Measurements from ENCODE around the gene ANGPTL7. TPM values are rescaled to one million over a fixed set of nuclear protein-coding genes. Genes with fewer than 3 reads are reported as not detected.
A peak's percentile ranks its signal among the peaks of the same experiment; 100 is the strongest.
"Not testable (repeated sequence)": the region's sequence is repeated elsewhere in the genome, so short reads cannot be mapped to it uniquely, and the experiment has no call there.

ANGPTL7 gene
- total RNA-seq, 5 donors from 2014 or later (not counting 1 experiment from before 2014, with no cell fraction given) = not detected

DNA sequence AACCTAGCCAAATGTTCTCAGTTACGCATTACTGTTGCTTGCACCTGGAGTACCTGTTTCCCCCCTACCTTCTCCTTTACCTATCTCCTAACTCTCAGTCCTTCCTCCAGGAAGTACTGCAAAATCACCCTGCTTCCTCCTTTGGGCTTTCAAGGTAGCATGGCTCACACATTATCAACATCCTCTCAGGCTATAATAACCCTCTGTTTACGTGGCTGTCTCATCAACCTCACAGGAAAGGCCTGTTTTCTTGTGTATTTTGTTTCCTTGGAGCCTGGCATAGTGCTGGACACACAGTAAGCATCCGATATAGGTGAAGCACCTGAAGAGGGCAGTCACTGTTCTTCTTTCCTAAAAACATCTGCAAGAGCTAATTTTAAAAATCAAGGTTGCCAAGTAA, 32.7 kb upstream of the ANGPTL7 start:
- peaks cover 50% of the 10 kb centered on the region for H3K36me3 Mint-ChIP-seq
- WGBS (ENCODE audit: insufficient coverage) = 60% methylated on average over 2 of the region's 3 CpGs
- Histone ChIP-seq H3K4me1 (ENCODE audit: control insufficient read depth in 1 of 2, extremely low read depth in 1 of 2, insufficient read depth in 2 of 2, low read length in 2 of 2) (no peaks in the 10 kb centered on the region), H3K27me3 (replicated peaks in 1 of 2; ENCODE audit: control insufficient read depth in 2 of 2, extremely low read depth in 1 of 2, insufficient read depth in 2 of 2, low read length in 1 of 2) (no peaks in the 10 kb centered on the region), H3K9me3 (no peaks in the 10 kb centered on the region), H3K27ac (ENCODE audit: low read length) (no peak overlapping the region), H3K4me3 (ENCODE audit: control insufficient read depth in 1 of 2, extremely low read depth in 1 of 2, low read length in 1 of 2) (no peak overlapping the region), H3K36me3 (ENCODE audit: control insufficient read depth in 2 of 2, extremely low read depth in 1 of 2, insufficient read depth in 1 of 2, low read length in 1 of 2) (peaks cover 12 to 61% of the 10 kb centered on the region in 2 donors)
- no peak overlapping the region for H3K4me3 Mint-ChIP-seq
- POLR2A ChIA-PET = no interaction called here
- peaks cover 0 to 16% (median 5%) of the 10 kb centered on the region in 3 donors for H3K4me1 Mint-ChIP-seq
- ATAC-seq (replicated peaks in 1 of 4) (no peak), DNase-seq (no peak)
- H3K27ac Mint-ChIP-seq = peak overlapping the region; percentile 35 to 76
- H3K9me3 Mint-ChIP-seq = no peaks in the 10 kb centered on the region
- CTCF ChIA-PET = no interaction called here
- H3K27me3 Mint-ChIP-seq = no peaks in the 10 kb centered on the region

DNA sequence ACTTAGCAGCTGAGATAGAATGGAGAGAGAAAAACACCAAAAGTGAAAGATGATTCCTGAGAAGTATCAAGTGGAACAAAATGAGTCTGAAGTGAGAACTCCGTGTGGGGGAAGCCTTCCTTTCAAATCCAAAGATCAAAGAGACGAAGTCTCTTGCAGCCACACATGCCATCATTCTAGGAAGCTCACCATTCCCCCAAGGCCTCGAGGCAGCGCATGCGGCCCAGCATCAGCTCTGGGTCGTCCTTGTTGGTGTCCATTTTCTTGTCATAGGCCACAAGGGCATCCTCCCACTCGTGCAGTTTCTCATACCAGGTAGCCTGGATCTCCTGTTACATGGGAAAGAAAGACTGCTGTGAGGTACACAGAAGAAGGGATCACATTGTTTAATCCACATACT, 32.2 kb upstream of the ANGPTL7 start:
- H3K36me3 Mint-ChIP-seq = peaks cover 50% of the 10 kb centered on the region
- no peaks in the 10 kb centered on the region for H3K9me3 ChIP-seq
- H3K36me3 ChIP-seq (ENCODE audit: control insufficient read depth in 2 of 2, extremely low read depth in 1 of 2, insufficient read depth in 1 of 2, low read length in 1 of 2) = peaks cover 8 to 56% of the 10 kb centered on the region in 2 donors
- H3K27me3 ChIP-seq (replicated peaks in 1 of 2; ENCODE audit: control insufficient read depth in 2 of 2, extremely low read depth in 1 of 2, insufficient read depth in 2 of 2, low read length in 1 of 2) = no peaks in the 10 kb centered on the region
- H3K27ac ChIP-seq (ENCODE audit: low read length) = no peak overlapping the region
- POLR2A ChIA-PET = no interaction called here
- CTCF ChIA-PET = no interaction called here
- H3K9me3 Mint-ChIP-seq = no peaks in the 10 kb centered on the region
- ATAC-seq (replicated peaks in 1 of 4) (no peak), DNase-seq (no peak)
- no peaks in the 10 kb centered on the region for H3K27me3 Mint-ChIP-seq
- H3K4me1 Mint-ChIP-seq = peaks cover 0 to 16% (median 5%) of the 10 kb centered on the region in 3 donors
- no CpG with 5 or more reads among the region's 7 CpGs for WGBS (ENCODE audit: insufficient coverage)
- no peak overlapping the region for H3K4me3 Mint-ChIP-seq
- peak overlapping the region; percentile 35 to 76 for H3K27ac Mint-ChIP-seq
- no peak overlapping the region for H3K4me3 ChIP-seq (ENCODE audit: control insufficient read depth in 1 of 2, extremely low read depth in 1 of 2, low read length in 1 of 2)
- H3K4me1 ChIP-seq (ENCODE audit: control insufficient read depth in 1 of 2, extremely low read depth in 1 of 2, insufficient read depth in 2 of 2, low read length in 2 of 2) = no peaks in the 10 kb centered on the region

DNA sequence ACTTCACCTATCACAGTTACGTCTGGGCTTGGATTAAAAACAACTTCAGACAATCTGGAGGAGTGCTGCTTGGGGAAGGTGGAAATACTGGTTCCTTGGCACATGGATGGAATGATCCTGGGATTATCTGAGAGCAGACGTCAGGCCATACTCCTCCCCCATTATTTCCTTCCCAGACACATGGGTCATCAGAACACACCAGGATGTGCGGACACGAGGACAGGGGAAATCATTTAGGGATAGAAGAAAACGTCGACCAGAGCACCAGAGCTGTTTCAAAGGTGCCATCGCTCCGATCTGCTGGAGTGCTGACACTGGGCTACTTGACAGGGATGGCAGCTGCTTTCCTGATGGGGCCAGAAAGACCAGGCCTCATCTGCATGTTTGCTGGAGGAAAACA, 31.8 kb upstream of the ANGPTL7 start:
- DNase-seq (no peak), ATAC-seq (replicated peaks in 1 of 4) (no peak)
- no peaks in the 10 kb centered on the region for H3K27me3 Mint-ChIP-seq
- Histone ChIP-seq H3K27me3 (replicated peaks in 1 of 2; ENCODE audit: control insufficient read depth in 2 of 2, extremely low read depth in 1 of 2, insufficient read depth in 2 of 2, low read length in 1 of 2) (no peaks in the 10 kb centered on the region), H3K4me3 (ENCODE audit: control insufficient read depth in 1 of 2, extremely low read depth in 1 of 2, low read length in 1 of 2) (no peak overlapping the region), H3K36me3 (ENCODE audit: control insufficient read depth in 2 of 2, extremely low read depth in 1 of 2, insufficient read depth in 1 of 2, low read length in 1 of 2) (peaks cover 3 to 52% of the 10 kb centered on the region in 2 donors), H3K9me3 (no peaks in the 10 kb centered on the region), H3K27ac (ENCODE audit: low read length) (no peak overlapping the region), H3K4me1 (ENCODE audit: control insufficient read depth in 1 of 2, extremely low read depth in 1 of 2, insufficient read depth in 2 of 2, low read length in 2 of 2) (no peaks in the 10 kb centered on the region)
- 80% methylated on average over 2 of the region's 8 CpGs for WGBS (ENCODE audit: insufficient coverage)
- ChIA-PET CTCF (no interaction called here), POLR2A (no interaction called here)
- no peaks in the 10 kb centered on the region for H3K9me3 Mint-ChIP-seq
- H3K4me1 Mint-ChIP-seq = peaks cover 0 to 16% (median 5%) of the 10 kb centered on the region in 3 donors
- H3K4me3 Mint-ChIP-seq = no peak overlapping the region
- H3K36me3 Mint-ChIP-seq = peaks cover 50% of the 10 kb centered on the region
- H3K27ac Mint-ChIP-seq = no peak overlapping the region

DNA sequence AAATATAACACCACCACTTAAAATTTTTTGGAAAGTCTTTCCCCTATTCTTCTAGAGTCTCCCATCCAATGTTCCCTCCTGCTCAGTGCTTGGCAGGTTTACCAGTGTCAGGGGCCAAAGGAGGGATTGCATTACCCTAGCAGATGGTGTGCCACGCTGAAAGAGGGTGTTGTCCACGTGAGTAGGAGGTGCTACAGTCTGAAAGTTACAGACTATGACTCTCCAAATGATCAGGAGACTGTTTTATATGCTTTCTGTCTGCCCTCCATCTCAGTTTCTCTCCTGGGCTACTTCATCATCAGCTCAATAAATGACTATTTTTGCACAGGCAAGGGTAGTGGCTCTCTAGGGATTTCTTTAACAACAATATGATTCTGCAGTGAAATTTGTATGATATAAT, 31.3 kb upstream of the ANGPTL7 start:
- WGBS (ENCODE audit: insufficient coverage) = no CpG with 5 or more reads among the region's 2 CpGs
- Histone ChIP-seq H3K4me3 (ENCODE audit: control insufficient read depth in 1 of 2, extremely low read depth in 1 of 2, low read length in 1 of 2) (no peak overlapping the region), H3K9me3 (no peaks in the 10 kb centered on the region), H3K27me3 (replicated peaks in 1 of 2; ENCODE audit: control insufficient read depth in 2 of 2, extremely low read depth in 1 of 2, insufficient read depth in 2 of 2, low read length in 1 of 2) (no peaks in the 10 kb centered on the region), H3K27ac (ENCODE audit: low read length) (no peak overlapping the region), H3K36me3 (ENCODE audit: control insufficient read depth in 2 of 2, extremely low read depth in 1 of 2, insufficient read depth in 1 of 2, low read length in 1 of 2) (peaks cover 2 to 47% of the 10 kb centered on the region in 2 donors), H3K4me1 (ENCODE audit: control insufficient read depth in 1 of 2, extremely low read depth in 1 of 2, insufficient read depth in 2 of 2, low read length in 2 of 2) (no peaks in the 10 kb centered on the region)
- Mint-ChIP-seq H3K4me3 (no peak overlapping the region), H3K36me3 (peaks cover 49% of the 10 kb centered on the region), H3K4me1 (peaks cover 0 to 16% (median 5%) of the 10 kb centered on the region in 3 donors), H3K9me3 (no peaks in the 10 kb centered on the region), H3K27ac (peak overlapping the region in 1 of 2 donors; percentile 48), H3K27me3 (no peaks in the 10 kb centered on the region)
- ChIA-PET CTCF (no interaction called here), POLR2A (no interaction called here)
- ATAC-seq (replicated peaks in 1 of 4) (no peak), DNase-seq (no peak)

DNA sequence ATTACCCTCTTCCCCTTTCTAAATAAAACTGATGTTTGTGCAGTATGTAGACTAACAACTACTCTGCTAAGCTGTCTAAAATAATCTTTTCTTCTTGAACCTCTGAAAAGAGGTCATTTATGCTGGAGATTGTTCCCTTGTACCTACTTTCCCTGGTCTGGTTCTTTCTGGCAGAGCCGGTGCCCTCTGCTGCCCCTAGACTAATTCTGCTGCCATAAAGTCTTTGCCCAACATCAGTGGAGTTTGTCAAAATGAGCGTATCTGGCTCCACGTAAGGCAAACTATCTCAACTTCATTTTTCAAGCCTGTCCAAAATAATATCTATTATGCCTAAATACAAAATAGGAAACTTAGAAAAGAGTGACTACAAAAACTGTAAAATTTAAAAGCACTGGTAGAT, 30.9 kb upstream of the ANGPTL7 start:
- no peak for ATAC-seq (replicated peaks in 1 of 4)
- H3K27me3 ChIP-seq (replicated peaks in 1 of 2; ENCODE audit: control insufficient read depth in 2 of 2, extremely low read depth in 1 of 2, insufficient read depth in 2 of 2, low read length in 1 of 2) = no peaks in the 10 kb centered on the region
- Mint-ChIP-seq H3K27ac (peak overlapping the region in 1 of 2 donors; percentile 48), H3K4me3 (no peak overlapping the region), H3K36me3 (peaks cover 49% of the 10 kb centered on the region), H3K9me3 (no peaks in the 10 kb centered on the region), H3K27me3 (no peaks in the 10 kb centered on the region), H3K4me1 (peaks cover 0 to 16% (median 8%) of the 10 kb centered on the region in 3 donors)
- no peak overlapping the region for H3K4me3 ChIP-seq (ENCODE audit: control insufficient read depth in 1 of 2, extremely low read depth in 1 of 2, low read length in 1 of 2)
- H3K9me3 ChIP-seq = no peaks in the 10 kb centered on the region
- 100% methylated on average over 1 of the region's 3 CpGs for WGBS (ENCODE audit: insufficient coverage)
- peaks cover 2 to 44% of the 10 kb centered on the region in 2 donors for H3K36me3 ChIP-seq (ENCODE audit: control insufficient read depth in 2 of 2, extremely low read depth in 1 of 2, insufficient read depth in 1 of 2, low read length in 1 of 2)
- no peak for DNase-seq
- no peak overlapping the region for H3K27ac ChIP-seq (ENCODE audit: low read length)
- H3K4me1 ChIP-seq (ENCODE audit: control insufficient read depth in 1 of 2, extremely low read depth in 1 of 2, insufficient read depth in 2 of 2, low read length in 2 of 2) = no peaks in the 10 kb centered on the region
- ChIA-PET CTCF (no interaction called here), POLR2A (no interaction called here)

DNA sequence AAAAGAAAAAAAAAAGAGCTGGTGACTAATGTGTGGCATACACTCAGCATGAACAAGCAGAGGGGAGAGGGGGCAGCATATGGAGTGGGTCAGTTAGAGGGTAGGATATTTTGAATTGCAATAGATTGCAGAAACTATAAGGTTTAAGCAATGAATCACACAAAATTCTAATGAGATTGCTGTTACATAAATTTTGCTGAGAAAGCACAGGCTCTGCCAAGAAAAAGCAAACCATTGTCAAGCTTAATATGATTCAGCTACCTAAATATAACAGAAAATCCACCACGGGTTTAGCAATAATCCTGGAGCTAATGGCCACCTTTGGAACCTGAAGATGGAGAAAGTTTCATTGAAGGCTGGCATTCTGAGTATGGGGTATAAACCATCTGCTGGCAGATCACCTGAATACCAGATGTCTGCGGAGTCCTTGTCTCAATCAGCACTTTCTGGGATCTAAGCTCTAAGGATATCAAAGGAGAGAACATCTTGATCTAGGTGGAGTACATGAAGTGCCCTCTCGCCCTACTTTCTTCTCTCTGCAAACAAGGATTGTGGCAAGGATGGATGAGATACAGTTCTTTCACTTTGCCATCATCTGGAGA, 30.3 kb upstream of the ANGPTL7 start:
- Mint-ChIP-seq H3K4me1 (peaks cover 0 to 16% (median 14%) of the 10 kb centered on the region in 3 donors), H3K27me3 (no peaks in the 10 kb centered on the region), H3K36me3 (peaks cover 52% of the 10 kb centered on the region), H3K9me3 (no peaks in the 10 kb centered on the region), H3K27ac (peak overlapping the region in 1 of 2 donors; percentile 48), H3K4me3 (no peak overlapping the region)
- H3K27me3 ChIP-seq (replicated peaks in 1 of 2; ENCODE audit: control insufficient read depth in 2 of 2, extremely low read depth in 1 of 2, insufficient read depth in 2 of 2, low read length in 1 of 2) = no peaks in the 10 kb centered on the region
- ChIA-PET CTCF (no interaction called here), POLR2A (interaction anchor here (0.5 to 0.7 kb wide), 3 partner anchors 28 to 834 kb away, joined by 3 to 4 read pairs (median 4); no protein-coding TSS in a partner anchor)
- H3K27ac ChIP-seq (ENCODE audit: low read length) = no peak overlapping the region
- WGBS (ENCODE audit: insufficient coverage) = no CpG with 5 or more reads among the region's 3 CpGs
- no peak overlapping the region for H3K4me3 ChIP-seq (ENCODE audit: control insufficient read depth in 1 of 2, extremely low read depth in 1 of 2, low read length in 1 of 2)
- H3K9me3 ChIP-seq = no peaks in the 10 kb centered on the region
- ATAC-seq (replicated peaks in 1 of 4) (no peak), DNase-seq (no peak)
- H3K4me1 ChIP-seq (ENCODE audit: control insufficient read depth in 1 of 2, extremely low read depth in 1 of 2, insufficient read depth in 2 of 2, low read length in 2 of 2) = no peaks in the 10 kb centered on the region
- H3K36me3 ChIP-seq (ENCODE audit: control insufficient read depth in 2 of 2, extremely low read depth in 1 of 2, insufficient read depth in 1 of 2, low read length in 1 of 2) = peaks cover 2 to 40% of the 10 kb centered on the region in 2 donors

DNA sequence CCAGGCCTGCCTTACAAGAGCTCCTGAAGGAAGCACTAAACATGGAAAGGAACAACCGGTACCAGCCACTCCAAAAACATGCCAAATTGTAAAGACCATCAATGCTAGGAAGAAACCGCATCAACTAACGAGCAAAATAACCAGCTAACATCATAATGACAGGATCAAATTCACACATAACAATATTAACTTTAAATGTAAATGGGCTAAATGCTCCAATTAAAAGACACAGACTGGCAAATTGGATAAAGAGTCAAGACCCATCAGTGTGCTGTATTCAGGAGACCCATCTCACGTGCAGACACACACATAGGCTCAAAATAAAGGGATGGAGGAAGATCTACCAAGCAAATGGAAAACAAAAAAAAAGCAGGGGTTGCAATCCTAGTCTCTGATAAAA, 26.4 kb upstream of the ANGPTL7 start:
- H3K4me3 ChIP-seq (ENCODE audit: control insufficient read depth in 1 of 2, extremely low read depth in 1 of 2, low read length in 1 of 2); H3K27ac Mint-ChIP-seq; CTCF ChIA-PET; ATAC-seq (replicated peaks in 1 of 4); H3K27me3 ChIP-seq (replicated peaks in 1 of 2; ENCODE audit: control insufficient read depth in 2 of 2, extremely low read depth in 1 of 2, insufficient read depth in 2 of 2, low read length in 1 of 2); H3K4me1 Mint-ChIP-seq; H3K4me3 Mint-ChIP-seq; POLR2A ChIA-PET; H3K9me3 ChIP-seq; H3K9me3 Mint-ChIP-seq; H3K27me3 Mint-ChIP-seq; DNase-seq; H3K27ac ChIP-seq (ENCODE audit: low read length); H3K4me1 ChIP-seq (ENCODE audit: control insufficient read depth in 1 of 2, extremely low read depth in 1 of 2, insufficient read depth in 2 of 2, low read length in 2 of 2): not testable (repeated sequence)
- peaks cover 0 to 18% of the 10 kb centered on the region in 2 donors for H3K36me3 ChIP-seq (ENCODE audit: control insufficient read depth in 2 of 2, extremely low read depth in 1 of 2, insufficient read depth in 1 of 2, low read length in 1 of 2)
- H3K36me3 Mint-ChIP-seq = peaks cover 55% of the 10 kb centered on the region
- WGBS (ENCODE audit: insufficient coverage) = no CpG with 5 or more reads among the region's 4 CpGs
